GM12878 (cell line): ENCODE results near the gene GRIK1. TPM values are rescaled to one million over a fixed set of nuclear protein-coding genes. Genes with fewer than 3 reads are reported as not detected.

Experiments
- ATAC-seq: fragments of 200-7000 bp; cut with Tn5 transposase; 3 replicates; pipeline ENCODE4 v1.9.1; 2020; ENCODE audit warnings: mild to moderate bottlenecking, moderate library complexity
- BruUV-seq: library from RNA; stranded (reverse); fragments of 400-500 nt; replicated peaks from 2 replicates; lab custom pipeline; 2021; lab: Mats Ljungman, UMichigan
- CTCF ChIA-PET: fragments of 300-600 bp; sonication (Branson Sonifier 250); formaldehyde crosslinking; extraction: SDS; loops from one replicate; lab custom pipeline; 2021; ENCODE audit warnings: inconsistent platforms; lab: Yijun Ruan, JAX
- POLR2A ChIA-PET: fragments of 350-600 bp; formaldehyde crosslinking; extraction: SDS; loops from one replicate; lab custom pipeline; 2021; ENCODE audit warnings: inconsistent platforms; lab: Charles Lee
- RAD21 ChIA-PET: fragments of 300-600 bp; sonication (Branson Sonifier 250); formaldehyde crosslinking; loops from one replicate; lab custom pipeline; 2023; ENCODE audit warnings: antibody characterized with exemption; ENCODE audit not compliant: unreplicated experiment; lab: Charles Lee
- SMC1A ChIA-PET: fragments of 300-600 bp; sonication (Branson Sonifier 250); formaldehyde crosslinking; loops from one replicate; lab custom pipeline; 2023; ENCODE audit not compliant: unreplicated experiment, uncharacterized antibody; lab: Charles Lee
- DNase-seq: peaks from one replicate; pipeline ENCODE4 v3.0.0-alpha.2; 2011; ENCODE audit warnings: low read depth, low spot score
- FAIRE-seq: peaks from 3 replicates; lab custom pipeline; 2011; peaks lifted over from hg19 to GRCh38; lab: Jason Lieb, UNC
- H2AFZ ChIP-seq: 2 replicates; pipeline ENCODE4 v1.6.0; 2011; ENCODE audit warnings: low read depth, low read length, control low read depth; ENCODE audit not compliant: control insufficient read depth
- H3K27ac ChIP-seq: 2 replicates; pipeline ENCODE4 v1.5.1; 2011; ENCODE audit warnings: control low read depth; ENCODE audit not compliant: control insufficient read depth, insufficient read depth
- H3K27me3 ChIP-seq, 2 experiments: replicated peaks in 1 of 2; 2 replicates each; pipeline versions ENCODE4 v1.6.0 to v1.6.1; 2011; ENCODE audit warnings: low read length in 1 of 2; ENCODE audit not compliant: control insufficient read depth in 2 of 2, insufficient read depth in 2 of 2
- H3K36me3 ChIP-seq, 2 experiments: 2 replicates each; pipeline ENCODE4 v1.5.1; 2011; ENCODE audit warnings: low read length in 1 of 2; ENCODE audit not compliant: control insufficient read depth in 2 of 2, insufficient read depth in 2 of 2
- H3K4me1 ChIP-seq: 2 replicates; pipeline ENCODE4 v1.6.1; 2011; ENCODE audit warnings: mild to moderate bottlenecking, low read length, moderate library complexity, mixed read lengths; ENCODE audit not compliant: control insufficient read depth, insufficient read depth
- H3K4me2 ChIP-seq: 2 replicates; pipeline ENCODE4 v1.6.0; 2011; ENCODE audit warnings: control low read depth; ENCODE audit not compliant: control insufficient read depth, insufficient read depth
- H3K4me3 ChIP-seq: fragments of 200-600 bp; sonication (generic); 2 replicates; pipeline ENCODE4 v1.5.1; 2016
- H3K79me2 ChIP-seq: 2 replicates; pipeline ENCODE4 v1.6.0; 2011; ENCODE audit warnings: low read length; ENCODE audit not compliant: control insufficient read depth, insufficient read depth
- H3K9ac ChIP-seq: 2 replicates; pipeline ENCODE4 v1.8.0; 2011; ENCODE audit warnings: low read length, control low read depth, mixed read lengths; ENCODE audit not compliant: control insufficient read depth, insufficient read depth
- H3K9me3 ChIP-seq: replicated peaks from 3 replicates; pipeline ENCODE4 v1.5.1; 2011; ENCODE audit warnings: mild to moderate bottlenecking, low read length; ENCODE audit not compliant: control insufficient read depth, insufficient read depth
- H4K20me1 ChIP-seq: 2 replicates; pipeline ENCODE4 v1.6.0; 2011; ENCODE audit not compliant: control insufficient read depth, insufficient read depth
- ASH2L ChIP-seq: fragments of 300-600, 200-600 bp; sonication (generic); IDR thresholded peaks from 2 replicates; pipeline ENCODE4 v1.6.1; 2017; ENCODE audit warnings: low read depth, mild to moderate bottlenecking, borderline replicate concordance
- CHD4 ChIP-seq: fragments of 200-600 bp; sonication (generic); IDR thresholded peaks from 2 replicates; pipeline ENCODE4 v1.6.1; 2016; ENCODE audit warnings: mild to moderate bottlenecking
- FOXM1 ChIP-seq: IDR thresholded peaks from 2 replicates; pipeline ENCODE4 v1.6.1; 2012; ENCODE audit warnings: low read depth, mild to moderate bottlenecking, inconsistent platforms, low read length, moderate library complexity
- GABPA ChIP-seq: IDR thresholded peaks from 2 replicates; pipeline ENCODE4 v1.6.1; 2014; ENCODE audit warnings: antibody characterized with exemption, low read depth, mild to moderate bottlenecking, inconsistent platforms
- NR2C1 ChIP-seq: fragments of 450-650 bp; IDR thresholded peaks from 2 replicates; pipeline ENCODE4 v1.6.1; 2017; ENCODE audit warnings: antibody characterized with exemption, mild to moderate bottlenecking, moderate library complexity
- SPI1 ChIP-seq: IDR thresholded peaks from 2 replicates; pipeline ENCODE4 v1.6.1; 2011; ENCODE audit warnings: low read depth, mild to moderate bottlenecking, low read length, moderate library complexity, borderline replicate concordance; ENCODE audit not compliant: insufficient read depth
- WGBS: methylation state at CpG from one replicate; pipeline ENCODE4 v1.1.6; 2016; ENCODE audit warnings: low lambda C conversion rate; ENCODE audit not compliant: insufficient replicate concordance, insufficient coverage; ENCODE audit errors: missing lambda C conversion rate; 5-methylcytosine and 5-hydroxymethylcytosine counted together
- in situ Hi-C: fragments of 300-500 bp; cut with MboI; formaldehyde crosslinking; loops from 9 replicates; pipeline ENCODE4 v1.14.3; 2018; ENCODE audit warnings: mixed read lengths
- intact Hi-C: fragments of 100-400 bp; cut with micrococcal nuclease; formaldehyde crosslinking; loops from one replicate; pipeline ENCODE4 v1.14.2; 2022; ENCODE audit not compliant: unreplicated experiment
- polyA plus RNA-seq, 11 experiments: library from polyadenylated mRNA; depleted of rRNA in 4 of 11; unstranded in 6 of 11; stranded (reverse) in 5 of 11; fragments of >200 nt; fragmentation: Nextera tagmentation in 4 of 11; fragmentation: Illumina TruSeq in 1 of 11; extraction: Ambion mirVana in 4 of 11; extraction: Trizol in 1 of 11; gene quantifications; 1 replicate in 1 of 11; 2 replicates in 10 of 11; pipeline versions ENCODE4 v1.2.1 to v1.2.3, GENCODE V29; 2011 to 2016; ENCODE audit warnings: inconsistent platforms in 2 of 11, missing spikeins in 2 of 11, low read depth in 1 of 11
- total RNA-seq, 4 experiments: library from RNA; depleted of rRNA in 3 of 4; stranded (reverse); fragments of >200 nt in 3 of 4; fragmentation: Illumina TruSeq in 1 of 4; extraction: Trizol in 1 of 4; gene quantifications; 2 replicates each; pipeline versions ENCODE4 v1.2.1 to v1.2.3, GENCODE V29; 2013 to 2021

The GRIK1 gene
- total and polyA plus RNA-seq, 10 of the 15 experiments (the other 5 are each of a cell fraction or from before 2014, with no cell fraction given): 0.05 to 0.13 (median 0.09) TPM; not detected in 7

DNA sequence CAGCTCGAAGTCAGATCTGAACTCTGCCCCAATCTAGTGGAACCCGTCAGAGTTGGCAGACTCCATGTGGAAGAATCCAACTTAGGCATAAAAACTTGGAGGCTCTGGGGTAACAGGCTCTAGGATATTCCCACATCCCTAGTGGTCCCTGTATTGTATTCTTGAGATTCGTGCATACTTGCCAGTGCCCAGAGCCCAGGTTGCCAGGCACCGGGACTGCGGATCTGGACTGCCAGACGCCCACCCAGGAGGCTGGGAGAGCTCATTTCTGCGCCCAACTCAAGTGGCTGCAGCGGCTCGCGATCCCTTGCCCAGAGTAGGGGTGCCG is 1.1 kb downstream of the GRIK1 start:
- H3K4me1 ChIP-seq: no peaks in the 10 kb centered on the region
- no peaks in the 10 kb centered on the region for H3K79me2 ChIP-seq
- BruUV-seq: no TSS peak
- no peaks in the 10 kb centered on the region for H3K9me3 ChIP-seq
- in situ Hi-C loops: no loop called here
- intact Hi-C loops: no loop called here
- no peak overlapping the region for H3K9ac ChIP-seq
- H3K36me3 ChIP-seq: no peaks in the 10 kb centered on the region
- no peak for TF ChIP-seq FOXM1
- TF ChIP-seq NR2C1: no peak
- no peak for TF ChIP-seq GABPA
- TF ChIP-seq CHD4: no peak
- no peak for TF ChIP-seq SPI1
- SMC1A ChIA-PET: no interaction called here
- DNase-seq (no peak), ATAC-seq (no peak), FAIRE-seq (no peak)
- H2AFZ ChIP-seq: no peak overlapping the region
- no peak overlapping the region for H3K4me2 ChIP-seq
- RAD21 ChIA-PET: no interaction called here
- H3K4me3 ChIP-seq: no peak overlapping the region
- CTCF ChIA-PET: interaction anchor here (0.6 to 0.7 kb wide), 2 partner anchors 9 to 35 kb away, joined by 4 read pairs; no protein-coding TSS in a partner anchor
- no peaks in the 10 kb centered on the region for H4K20me1 ChIP-seq
- H3K27ac ChIP-seq: no peak overlapping the region
- 53% methylated on average over 11 of the region's 11 CpGs for WGBS
- H3K27me3 ChIP-seq: no peaks in the 10 kb centered on the region; a peak in 1 of 4 replicates
- POLR2A ChIA-PET: no interaction called here

DNA sequence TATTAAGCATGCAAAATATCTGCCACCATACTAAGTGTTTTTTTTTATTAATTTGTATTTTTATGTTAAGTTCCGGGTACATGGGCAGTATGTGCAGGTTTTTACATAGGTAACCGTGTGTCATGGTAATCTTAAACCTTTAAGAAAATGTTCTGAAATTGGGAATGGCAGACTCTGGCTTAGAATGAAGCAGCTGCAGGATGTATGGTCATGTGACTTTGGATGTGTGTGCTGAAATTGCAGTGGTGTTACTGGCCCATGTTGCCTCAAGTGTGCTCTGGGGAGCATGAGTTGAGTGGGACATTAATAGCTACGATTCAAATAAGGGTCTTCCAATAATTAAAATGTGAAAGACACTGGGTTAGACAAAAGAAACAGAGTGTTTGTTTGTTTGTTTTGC is 6.7 kb downstream of the GRIK1 start:
- Histone ChIP-seq H3K27ac (no peak overlapping the region), H3K36me3 (no peaks in the 10 kb centered on the region), H3K27me3 (no peaks in the 10 kb centered on the region), H3K4me3 (no peak overlapping the region), H3K4me1 (no peaks in the 10 kb centered on the region), H4K20me1 (no peaks in the 10 kb centered on the region), H2AFZ (no peak overlapping the region), H3K9me3 (no peaks in the 10 kb centered on the region), H3K9ac (no peak overlapping the region), H3K4me2 (no peak overlapping the region), H3K79me2 (no peaks in the 10 kb centered on the region)
- ChIA-PET SMC1A (interaction anchor here (0.6 kb wide), 1 partner anchor 13 kb away, joined by 4 read pairs; no protein-coding TSS in a partner anchor), CTCF (no interaction called here), RAD21 (no interaction called here), POLR2A (no interaction called here)
- DNase-seq: no peak
- no peak for FAIRE-seq
- WGBS: 0% methylated on average over 3 of the region's 3 CpGs
- BruUV-seq: no TSS peak
- in situ Hi-C loops: no loop called here
- TF ChIP-seq ASH2L: no peak
- intact Hi-C loops: no loop called here
- ATAC-seq: no peak
